ENCODE results near the gene DES.

DNA sequence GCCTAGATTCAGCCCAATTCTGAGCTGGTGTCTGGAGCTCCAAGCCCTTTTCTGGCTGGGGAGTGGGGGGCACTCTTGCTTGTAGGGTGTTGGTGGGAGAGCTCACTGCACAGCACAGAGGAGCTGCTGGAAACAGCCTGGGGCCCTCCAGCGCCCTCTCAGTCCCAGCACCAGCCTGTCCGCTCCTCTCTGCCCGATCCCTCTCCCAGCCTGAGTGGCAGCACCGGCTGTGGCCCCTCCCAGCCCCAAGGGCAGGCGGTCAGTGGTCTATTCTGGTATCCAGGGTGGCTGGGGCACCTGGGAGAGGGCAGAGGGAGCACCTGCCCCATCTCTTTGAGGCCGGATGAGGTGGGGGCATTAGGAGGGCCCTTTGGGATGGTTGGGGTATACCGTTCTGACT is 13.2 kb upstream of the DES start:
- TF ChIP-seq EZH2 (IDR thresholded peaks at IDR 0.05), result no peak
- no peak for TF ChIP-seq EZH2phosphoT487 (IDR thresholded peaks at IDR 0.05)
